Mesodermal cell (in vitro differentiated cells): Measurements from ENCODE around the gene CEP104.

Experiments used
- H3K27ac ChIP-seq: 2 replicates; pipeline ENCODE4 v1.7.0; 2013; ENCODE audit warnings: mild to moderate bottlenecking, low read depth, low read length, moderate library complexity; ENCODE audit not compliant: severe bottlenecking
- H3K36me3 ChIP-seq: 2 replicates; pipeline ENCODE4 v1.7.1; 2013; ENCODE audit warnings: mild to moderate bottlenecking, low read length, moderate library complexity; ENCODE audit not compliant: control insufficient read depth, insufficient read depth
- H3K4me1 ChIP-seq: one replicate; pipeline ENCODE4 v1.7.1; 2013; ENCODE audit warnings: mild to moderate bottlenecking, low read length; ENCODE audit not compliant: insufficient read depth, control insufficient read depth, poor library complexity, severe bottlenecking
- H3K4me3 ChIP-seq: 2 replicates; pipeline ENCODE4 v1.7.0; 2013; ENCODE audit warnings: low read length, control low read depth, mild to moderate bottlenecking; ENCODE audit not compliant: insufficient read depth, poor library complexity, severe bottlenecking; ENCODE audit errors: extremely low read depth
- H3K9me3 ChIP-seq: 2 replicates; pipeline ENCODE4 v1.7.1; 2013; ENCODE audit warnings: mild to moderate bottlenecking, low read length, moderate library complexity; ENCODE audit not compliant: control insufficient read depth
- WGBS, 2 experiments: methylation state at CpG; one replicate each; pipeline ENCODE4 v1.1.5; 2013; ENCODE audit warnings: missing lambda C conversion rate in 2 of 2; ENCODE audit not compliant: insufficient coverage in 2 of 2; 5-methylcytosine and 5-hydroxymethylcytosine counted together

The CEP104 gene

DNA sequence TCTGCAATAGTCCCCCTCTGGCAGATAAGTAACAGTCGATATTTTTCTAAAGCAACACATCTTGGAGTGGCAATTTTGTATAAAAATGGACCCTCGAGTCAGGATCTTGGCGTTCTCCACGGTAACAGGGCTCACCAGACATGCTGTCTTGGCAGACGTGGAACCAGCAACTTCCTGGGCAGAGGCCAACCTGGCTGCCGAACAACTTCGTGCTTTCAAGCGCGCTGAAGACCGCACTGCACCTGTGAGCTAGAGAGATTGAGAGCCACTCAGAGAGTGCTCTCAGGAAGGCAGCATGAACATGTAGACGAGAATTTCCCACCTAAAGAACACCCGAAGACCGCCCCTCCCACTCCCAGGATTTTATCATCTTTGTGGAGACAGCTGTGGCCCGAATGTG, 35.7 kb upstream of the CEP104 start:
- no peak overlapping the region for H3K4me3 ChIP-seq
- H3K9me3 ChIP-seq, result peaks cover 4% of the 10 kb centered on the region
- no peak overlapping the region for H3K27ac ChIP-seq
- WGBS, 2 experiments, result 97 to 98% methylated on average over 13 of the region's 14 CpGs
- H3K36me3 ChIP-seq, result peaks cover 72% of the 10 kb centered on the region
- H3K4me1 ChIP-seq, result no peaks in the 10 kb centered on the region

DNA sequence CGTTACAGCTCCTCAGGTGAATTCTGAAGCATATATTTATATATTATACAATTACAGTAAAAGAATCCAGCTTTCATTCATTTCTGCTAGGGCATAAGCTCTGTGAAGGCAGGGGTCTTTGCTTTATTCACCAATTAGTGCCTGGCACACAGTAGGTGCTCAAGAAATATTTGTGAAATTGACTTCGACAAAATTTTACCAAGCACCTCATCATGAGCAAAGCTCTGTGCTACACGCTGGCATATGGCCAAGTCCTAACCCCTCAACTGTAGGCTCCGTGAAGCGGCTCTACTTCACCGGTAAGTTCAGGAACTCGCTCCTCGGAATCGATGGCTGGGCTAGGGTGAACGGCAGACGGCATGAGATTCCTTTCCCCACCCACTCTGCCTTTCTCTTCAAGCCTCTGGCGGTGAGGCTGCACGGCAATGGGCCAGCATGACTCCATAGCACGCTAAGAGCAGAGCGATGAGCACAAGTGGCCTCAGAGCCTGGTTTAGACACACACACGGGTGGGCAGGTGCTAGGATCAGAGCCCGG, 34.4 kb upstream of the CEP104 start:
- Histone ChIP-seq H3K27ac (no peak overlapping the region), H3K4me3 (no peak overlapping the region), H3K9me3 (no peaks in the 10 kb centered on the region), H3K4me1 (no peaks in the 10 kb centered on the region), H3K36me3 (peaks cover 78% of the 10 kb centered on the region)
- WGBS, 2 experiments, result 96 to 98% methylated on average over 14 to 15 of the region's 17 CpGs

DNA sequence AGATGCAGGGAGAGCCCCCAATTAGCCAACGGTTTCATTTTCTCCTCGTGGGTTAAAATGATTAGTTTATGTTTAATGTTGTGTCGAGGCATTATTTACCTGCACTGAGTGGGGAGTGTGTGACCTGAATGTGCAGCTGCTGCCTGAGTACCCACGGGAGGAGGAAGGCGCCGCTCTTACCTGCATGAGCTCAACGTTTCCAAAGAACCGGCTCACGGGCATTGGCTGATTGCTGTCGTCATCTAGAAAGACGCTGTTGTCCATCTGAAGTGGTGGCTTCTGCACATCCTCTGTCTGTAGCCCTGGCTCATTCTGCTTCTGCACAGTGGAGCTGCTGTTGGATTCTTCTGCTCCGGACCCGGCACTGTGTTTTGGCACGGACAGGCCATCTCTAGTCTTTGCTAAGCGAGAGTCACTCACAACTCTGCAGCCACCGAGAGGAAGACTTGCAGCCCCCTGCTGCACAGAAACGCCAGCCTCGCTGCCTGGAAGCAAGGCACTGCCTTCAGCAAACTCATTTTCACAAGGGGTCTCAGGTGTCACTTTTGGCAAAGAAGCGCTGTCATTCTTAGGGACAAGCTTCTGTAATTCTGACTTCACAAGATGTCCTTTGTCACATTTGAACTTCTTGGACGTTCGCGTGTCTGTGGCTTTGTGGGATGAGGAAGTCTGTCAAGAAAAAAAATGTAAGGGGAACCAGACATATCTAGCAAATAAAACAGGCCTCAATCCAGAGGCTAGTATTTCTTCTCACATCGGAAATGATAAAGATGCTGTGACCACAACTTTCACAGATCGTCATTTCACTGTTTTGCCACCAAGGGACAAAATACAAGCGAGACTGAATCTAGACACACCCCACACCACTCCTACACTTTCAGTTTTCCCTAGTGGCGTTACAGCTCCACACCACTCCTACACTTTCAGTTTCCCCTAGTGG, 33.6 kb upstream of the CEP104 start:
- 96 to 97% methylated on average over 22 to 23 of the region's 26 CpGs for WGBS, 2 experiments

DNA sequence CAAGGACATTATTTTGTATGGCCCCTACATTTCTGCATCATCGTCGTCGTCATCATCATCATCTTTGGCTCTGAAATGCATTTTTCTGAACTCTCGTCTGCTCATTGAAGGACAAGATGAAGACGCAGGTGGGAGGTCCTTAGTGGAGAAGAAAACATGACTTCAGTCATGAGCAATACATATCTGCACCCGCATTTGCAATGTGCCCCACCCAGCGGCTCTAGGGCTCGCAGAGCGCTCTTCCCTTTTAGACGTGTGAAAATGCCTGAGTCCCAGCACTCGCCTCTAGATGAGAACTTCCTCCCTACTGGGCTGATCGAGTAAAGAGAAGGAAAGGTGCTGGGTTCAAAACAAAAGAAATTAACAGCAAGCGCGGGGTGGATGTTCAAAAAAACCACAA, 32.9 kb upstream of the CEP104 start:
- Histone ChIP-seq H3K36me3 (peaks cover 70% of the 10 kb centered on the region), H3K4me1 (no peaks in the 10 kb centered on the region), H3K9me3 (no peaks in the 10 kb centered on the region), H3K4me3 (no peak overlapping the region), H3K27ac (no peak overlapping the region)
- 95 to 98% methylated on average over 11 to 13 of the region's 14 CpGs for WGBS, 2 experiments

More for the DNA sequence above, 33.6 kb upstream of the CEP104 start:
- Histone ChIP-seq H3K27ac (no peak overlapping the region), H3K9me3 (no peaks in the 10 kb centered on the region), H3K4me1 (no peaks in the 10 kb centered on the region), H3K36me3 (peaks cover 75% of the 10 kb centered on the region), H3K4me3 (no peak overlapping the region)

DNA sequence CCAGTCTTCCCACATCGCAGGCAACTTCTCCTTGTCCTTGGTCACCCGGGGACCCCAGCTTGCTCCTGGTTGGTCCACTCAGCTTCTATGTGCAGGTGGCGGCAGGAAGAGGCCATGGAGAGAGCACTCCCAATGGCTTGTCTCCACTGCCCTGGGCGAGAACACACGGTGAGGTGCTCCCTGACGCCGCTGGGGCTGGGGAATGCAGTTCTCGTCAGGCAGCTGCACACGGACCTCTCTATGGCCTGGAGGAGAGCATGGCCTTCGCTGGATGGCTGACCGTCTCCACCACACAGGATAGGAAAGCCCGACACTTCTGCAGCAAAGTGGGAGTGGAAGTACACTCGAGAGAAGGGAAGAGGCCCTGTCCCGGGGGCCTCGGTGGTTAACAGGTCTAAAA, 31.3 kb upstream of the CEP104 start:
- 93 to 95% methylated on average over 15 of the region's 15 CpGs for WGBS, 2 experiments
- peaks cover 66% of the 10 kb centered on the region for H3K36me3 ChIP-seq
- H3K9me3 ChIP-seq, result no peaks in the 10 kb centered on the region
- no peaks in the 10 kb centered on the region for H3K4me1 ChIP-seq
- no peak overlapping the region for H3K27ac ChIP-seq
- H3K4me3 ChIP-seq, result no peak overlapping the region

DNA sequence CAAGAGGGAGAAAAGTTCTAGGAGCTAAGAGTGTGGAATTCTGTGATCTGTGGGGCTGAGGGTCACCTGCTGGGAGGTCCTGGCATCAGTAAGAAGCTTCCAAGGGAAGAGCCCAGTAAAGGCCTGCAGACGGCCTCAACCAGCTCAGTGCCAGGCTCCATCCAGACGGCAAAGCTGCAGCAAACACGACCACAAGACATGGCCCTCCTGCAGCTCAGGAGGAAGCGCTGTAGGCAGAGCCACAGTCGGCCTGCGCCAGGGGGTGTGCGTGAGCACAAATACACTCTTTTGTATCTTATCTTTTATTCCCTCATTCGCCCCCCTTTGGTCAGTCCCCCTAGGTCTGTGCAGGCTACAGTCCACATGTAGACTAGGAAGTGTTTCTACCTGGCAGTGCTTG, 29.7 kb upstream of the CEP104 start:
- WGBS, 2 experiments, result 92 to 95% methylated on average over 7 of the region's 8 CpGs
- H3K36me3 ChIP-seq, result peaks cover 56% of the 10 kb centered on the region
- no peaks in the 10 kb centered on the region for H3K9me3 ChIP-seq
- H3K27ac ChIP-seq, result no peak overlapping the region
- no peak overlapping the region for H3K4me3 ChIP-seq
- no peaks in the 10 kb centered on the region for H3K4me1 ChIP-seq

DNA sequence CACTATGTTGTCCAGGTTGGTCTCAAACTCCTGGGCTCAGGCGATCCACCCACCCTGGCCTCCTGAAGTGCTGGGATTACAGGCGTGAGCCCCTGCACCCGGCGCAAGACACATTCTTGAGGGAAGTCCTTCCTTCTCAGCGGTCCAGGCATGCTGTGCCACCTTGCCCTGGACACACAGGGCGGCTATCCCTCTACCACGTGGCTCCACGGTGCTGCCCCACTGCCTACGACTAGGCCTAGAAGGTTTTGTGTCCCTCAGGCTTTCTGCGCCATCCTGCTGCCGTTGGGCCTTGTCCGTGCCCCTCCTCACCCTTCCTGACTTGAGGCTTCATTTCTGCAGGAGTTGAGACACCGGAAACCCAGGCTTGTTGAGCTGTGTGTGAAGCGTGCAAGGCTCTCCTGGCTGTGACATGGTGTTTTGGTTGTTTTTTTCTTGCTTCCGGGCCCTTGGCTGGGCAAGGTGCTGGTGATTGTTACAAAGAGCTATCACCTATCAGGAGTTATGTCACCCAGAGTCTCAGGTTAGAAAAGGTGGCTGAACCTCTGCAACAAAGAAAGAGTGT, 29.2 kb upstream of the CEP104 start:
- Histone ChIP-seq H3K36me3 (peaks cover 51% of the 10 kb centered on the region), H3K4me3 (no peak overlapping the region)
- WGBS, 2 experiments, result 92 to 98% methylated on average over 13 to 15 of the region's 15 CpGs

DNA sequence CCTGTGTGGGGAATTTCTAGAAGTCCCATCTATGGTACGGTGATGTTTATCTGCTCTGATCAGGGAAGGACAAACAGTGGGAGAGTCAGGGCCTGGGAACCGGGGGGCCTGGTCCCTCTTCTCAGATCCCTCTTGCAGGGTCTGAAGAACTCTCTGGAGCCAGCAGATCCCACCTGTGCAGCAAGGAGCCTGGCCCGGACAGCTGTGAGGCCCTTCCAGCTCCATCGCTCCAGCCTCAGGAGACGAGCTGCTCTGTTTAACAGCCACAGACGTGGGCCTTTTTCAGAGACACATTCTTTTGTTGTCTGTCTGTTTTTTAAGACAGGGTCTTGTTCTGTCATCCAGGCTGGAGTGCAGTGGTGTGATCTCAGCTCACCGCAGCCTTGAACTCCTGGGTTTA, 28.6 kb upstream of the CEP104 start:
- no peak overlapping the region for H3K27ac ChIP-seq
- WGBS, 2 experiments, result 84 to 94% methylated on average over 6 to 7 of the region's 7 CpGs
- H3K36me3 ChIP-seq, result peaks cover 46% of the 10 kb centered on the region
- no peaks in the 10 kb centered on the region for H3K4me1 ChIP-seq
- H3K4me3 ChIP-seq, result no peak overlapping the region
- no peaks in the 10 kb centered on the region for H3K9me3 ChIP-seq

More for the DNA sequence above, 29.2 kb upstream of the CEP104 start:
- Histone ChIP-seq H3K9me3 (no peaks in the 10 kb centered on the region), H3K27ac (no peak overlapping the region), H3K4me1 (no peaks in the 10 kb centered on the region)

DNA sequence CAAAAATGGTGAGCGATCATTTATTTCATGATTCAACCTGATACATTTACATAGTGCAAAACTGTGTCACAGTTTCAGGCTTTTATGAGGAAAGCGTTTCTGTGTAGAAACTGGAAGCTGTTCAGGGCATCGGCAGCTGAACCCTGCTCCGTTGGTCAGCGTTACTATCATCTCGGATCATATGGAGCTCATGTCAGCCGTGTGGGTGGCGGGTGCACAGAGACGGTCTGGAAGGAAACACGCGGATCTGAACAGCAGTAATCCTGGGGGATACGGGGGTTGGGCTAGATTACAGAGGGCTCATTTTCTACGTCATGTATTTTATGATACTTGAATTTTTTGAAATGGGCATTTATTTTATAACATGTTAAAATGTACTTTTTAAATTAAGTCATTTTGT, 28.0 kb upstream of the CEP104 start:
- Histone ChIP-seq H3K4me3 (no peak overlapping the region), H3K36me3 (peaks cover 39% of the 10 kb centered on the region), H3K27ac (no peak overlapping the region), H3K4me1 (no peaks in the 10 kb centered on the region), H3K9me3 (no peaks in the 10 kb centered on the region)
- 96 to 98% methylated on average over 11 of the region's 13 CpGs for WGBS, 2 experiments

DNA sequence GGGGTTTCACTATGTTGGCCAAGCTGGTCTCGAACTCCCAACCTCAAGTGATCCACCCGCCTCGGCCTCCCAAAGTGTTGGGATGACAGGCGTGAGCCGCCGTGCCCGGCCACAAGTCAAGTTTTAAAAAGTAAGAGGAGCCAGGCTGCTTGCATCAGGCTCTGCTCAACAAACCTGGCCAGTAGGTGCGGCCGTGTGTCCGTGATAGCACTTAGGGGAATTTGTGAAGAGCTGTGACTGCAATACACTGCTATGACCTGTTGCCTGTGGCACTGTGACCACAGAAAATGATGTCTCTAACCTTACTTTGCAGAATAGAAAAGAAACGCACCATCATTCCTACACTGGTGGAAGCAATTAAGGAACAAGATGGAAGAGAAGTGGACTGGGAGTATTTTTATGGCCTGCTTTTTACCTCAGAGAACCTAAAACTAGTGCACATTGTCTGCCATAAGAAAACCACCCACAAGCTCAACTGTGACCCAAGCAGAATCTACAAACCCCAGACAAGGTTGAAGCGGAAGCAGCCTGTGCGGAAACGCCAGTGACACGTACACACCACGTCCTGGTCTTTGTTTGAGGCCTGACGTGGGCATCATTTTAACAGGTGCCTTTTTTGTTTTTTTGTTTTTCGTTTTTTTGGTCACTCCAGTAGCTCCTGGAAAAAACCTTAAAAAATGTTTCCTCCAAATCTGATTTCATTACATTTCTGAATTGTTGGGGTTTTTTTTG, 26.3 kb upstream of the CEP104 start:
- no peaks in the 10 kb centered on the region for H3K4me1 ChIP-seq

More for the DNA sequence above, 26.3 kb upstream of the CEP104 start:
- no peak overlapping the region for H3K27ac ChIP-seq
- whole genome bisulfite sequencing, 2 experiments, result 96 to 97% methylated on average over 16 to 17 of the region's 18 CpGs
- H3K36me3 ChIP-seq, result peaks cover 28% of the 10 kb centered on the region
- peaks cover 10% of the 10 kb centered on the region for H3K9me3 ChIP-seq
- no peak overlapping the region for H3K4me3 ChIP-seq
